Measurements from ENCODE around the gene YTHDF1.

DNA sequence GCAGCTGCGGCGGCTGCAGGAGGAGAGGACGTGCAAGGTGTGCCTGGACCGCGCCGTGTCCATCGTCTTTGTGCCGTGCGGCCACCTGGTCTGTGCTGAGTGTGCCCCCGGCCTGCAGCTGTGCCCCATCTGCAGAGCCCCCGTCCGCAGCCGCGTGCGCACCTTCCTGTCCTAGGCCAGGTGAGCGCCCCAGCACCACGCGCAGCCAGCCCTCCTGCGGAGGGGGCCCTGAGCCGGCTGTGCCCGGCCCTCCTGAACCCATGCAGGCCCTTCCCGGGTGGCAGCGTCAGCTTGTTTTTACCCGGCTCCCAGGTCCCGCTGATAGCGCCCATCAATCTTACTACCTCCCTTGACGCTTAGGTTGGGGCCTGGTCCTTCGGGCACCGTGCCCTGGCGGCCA is 23.5 kb upstream of the YTHDF1 start:
- TF ChIP-seq CTCF (conservative IDR thresholded peaks at IDR 0.05) (no peak), ZFX (IDR thresholded peaks at IDR 0.05) (no peak)
